OCI-LY7 (cell line): ENCODE results near the gene NBEAL2. TPM values are rescaled to one million over a fixed set of nuclear protein-coding genes. Genes with fewer than 3 reads are reported as not detected.

Experiments used
- BruUV-seq: library from RNA; stranded (reverse); fragments of 400-500 nt; replicated peaks from 2 replicates; lab custom pipeline; 2021; lab: Mats Ljungman, UMichigan
- CTCF ChIA-PET: fragments of 300-600 bp; sonication (Branson Sonifier 250); formaldehyde crosslinking; loops from one replicate; lab custom pipeline; 2022; ENCODE audit warnings: antibody characterized with exemption; ENCODE audit not compliant: unreplicated experiment; lab: Charles Lee
- POLR2A ChIA-PET: fragments of 300-600 bp; sonication (Branson Sonifier 250); formaldehyde crosslinking; loops from one replicate; lab custom pipeline; 2022; ENCODE audit warnings: antibody characterized with exemption; lab: Charles Lee
- DNase-seq: peaks from one replicate; pipeline ENCODE4 v3.0.0-alpha.2; 2015; ENCODE audit warnings: low spot score
- H2AFZ ChIP-seq: fragments of 200-600 bp; sonication (generic), shearing (Covaris generic); 2 replicates; pipeline ENCODE4 v1.6.1; 2014; ENCODE audit warnings: mild to moderate bottlenecking, antibody characterized with exemption, low read length, moderate library complexity
- H3K27ac ChIP-seq: fragments of 200-600 bp; sonication (generic); 2 replicates; pipeline ENCODE4 v1.5.1; 2014; ENCODE audit warnings: mixed run types, low read depth, mild to moderate bottlenecking, moderate library complexity, low read length, inconsistent platforms; ENCODE audit not compliant: poor library complexity, severe bottlenecking
- H3K36me3 ChIP-seq: fragments of 200-600 bp; sonication (generic); 2 replicates; pipeline ENCODE4 v1.6.1; 2014; ENCODE audit warnings: mild to moderate bottlenecking, antibody characterized with exemption, low read length, moderate library complexity, mixed read lengths; ENCODE audit not compliant: insufficient read depth
- H3K4me1 ChIP-seq: fragments of 200-600 bp; sonication (generic); 2 replicates; pipeline ENCODE4 v1.5.1; 2014; ENCODE audit warnings: mild to moderate bottlenecking, low read length; ENCODE audit not compliant: insufficient read depth, poor library complexity, severe bottlenecking
- H3K4me2 ChIP-seq: fragments of 200-600 bp; sonication (generic); 2 replicates; pipeline ENCODE4 v1.6.1; 2014; ENCODE audit warnings: mild to moderate bottlenecking, low read length
- H3K4me3 ChIP-seq: fragments of 200-600 bp; sonication (generic); 2 replicates; pipeline ENCODE4 v1.5.1; 2014; ENCODE audit warnings: mild to moderate bottlenecking, low read depth, low read length; ENCODE audit not compliant: poor library complexity, severe bottlenecking
- H3K79me2 ChIP-seq: fragments of 200-600 bp; sonication (generic); 2 replicates; pipeline ENCODE4 v1.6.1; 2016; ENCODE audit warnings: low read depth, mild to moderate bottlenecking, low read length, moderate library complexity, mixed read lengths; ENCODE audit not compliant: insufficient read depth
- H3K9me2 ChIP-seq: fragments of 200-600 bp; sonication (generic); 2 replicates; pipeline ENCODE4 v1.6.1; 2016; ENCODE audit warnings: mild to moderate bottlenecking, low read length, mixed read lengths; ENCODE audit not compliant: insufficient read depth
- H3K9me3 ChIP-seq: fragments of 200-600 bp; sonication (generic); 2 replicates; pipeline ENCODE4 v1.6.1; 2014; ENCODE audit warnings: mild to moderate bottlenecking, mixed run types, low read length, mixed read lengths
- H4K20me1 ChIP-seq: fragments of 200-600 bp; sonication (generic); 2 replicates; pipeline ENCODE4 v1.6.1; 2014; ENCODE audit warnings: mild to moderate bottlenecking, antibody characterized with exemption, low read length, moderate library complexity, mixed read lengths; ENCODE audit not compliant: insufficient read depth
- EZH2phosphoT487 ChIP-seq: fragments of 200-600 bp; sonication (generic); IDR thresholded peaks from 2 replicates; pipeline ENCODE4 v1.6.1; 2018; ENCODE audit warnings: low read depth, borderline replicate concordance, mild to moderate bottlenecking, mixed run types, antibody characterized with exemption, low read length, moderate library complexity, mixed read lengths
- intact Hi-C: fragments of 100-400 bp; cut with micrococcal nuclease; formaldehyde crosslinking; loops from one replicate; pipeline ENCODE4 v1.10.0; 2022; ENCODE audit not compliant: unreplicated experiment
- total RNA-seq, 2 experiments: library from RNA; depleted of rRNA in 1 of 2; stranded (reverse); fragments of >200 nt in 1 of 2; shearing (Covaris generic) in 1 of 2; gene quantifications; 2 replicates each; pipeline ENCODE4 v1.2.3, GENCODE V29; 2014 to 2022
- TF ChIP-seq, protein P1 (sequence below): fragments of 200-600 bp; sonication (generic); conservative IDR thresholded peaks from 2 replicates; pipeline ENCODE4 v1.5.1; 2014; ENCODE audit warnings: mild to moderate bottlenecking, antibody characterized with exemption, low read length, moderate library complexity, mixed read lengths

Gene NBEAL2
- total RNA-seq, 2 experiments from 2014 or later = 74.9 to 149 TPM

DNA sequence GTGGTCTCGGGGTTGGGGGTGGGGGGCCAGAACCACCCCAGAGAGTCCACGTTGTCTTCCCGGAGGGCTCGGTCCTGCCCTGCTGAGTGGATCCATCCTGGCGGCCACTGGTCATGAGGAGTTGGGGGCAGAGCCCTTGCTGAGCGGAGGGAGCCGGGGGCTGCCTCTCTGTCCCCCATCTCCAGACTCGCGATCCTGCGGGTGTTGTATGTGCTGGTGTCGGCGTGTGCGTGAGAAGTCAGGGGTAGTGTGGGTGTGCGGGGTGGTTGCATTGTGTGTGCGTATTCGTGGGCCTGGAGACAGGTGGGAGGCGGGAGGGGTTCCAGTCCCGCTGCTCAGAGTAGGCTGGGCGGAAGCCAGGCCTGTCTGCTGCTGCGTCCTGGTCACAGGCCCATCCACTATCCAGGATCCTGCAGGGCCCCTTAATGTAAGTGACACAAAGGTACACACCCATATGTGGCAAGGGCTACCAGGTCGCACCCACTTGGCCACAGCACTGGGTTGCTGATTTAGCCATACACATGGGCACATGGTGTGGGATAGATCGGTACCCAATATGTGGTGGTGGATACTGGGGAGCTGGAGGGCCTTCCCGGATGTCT, 30.7 kb downstream of the NBEAL2 start:
- H3K9me2 ChIP-seq = no peaks in the 10 kb centered on the region
- no peaks in the 10 kb centered on the region for H3K79me2 ChIP-seq
- TF ChIP-seq, protein P1, sequence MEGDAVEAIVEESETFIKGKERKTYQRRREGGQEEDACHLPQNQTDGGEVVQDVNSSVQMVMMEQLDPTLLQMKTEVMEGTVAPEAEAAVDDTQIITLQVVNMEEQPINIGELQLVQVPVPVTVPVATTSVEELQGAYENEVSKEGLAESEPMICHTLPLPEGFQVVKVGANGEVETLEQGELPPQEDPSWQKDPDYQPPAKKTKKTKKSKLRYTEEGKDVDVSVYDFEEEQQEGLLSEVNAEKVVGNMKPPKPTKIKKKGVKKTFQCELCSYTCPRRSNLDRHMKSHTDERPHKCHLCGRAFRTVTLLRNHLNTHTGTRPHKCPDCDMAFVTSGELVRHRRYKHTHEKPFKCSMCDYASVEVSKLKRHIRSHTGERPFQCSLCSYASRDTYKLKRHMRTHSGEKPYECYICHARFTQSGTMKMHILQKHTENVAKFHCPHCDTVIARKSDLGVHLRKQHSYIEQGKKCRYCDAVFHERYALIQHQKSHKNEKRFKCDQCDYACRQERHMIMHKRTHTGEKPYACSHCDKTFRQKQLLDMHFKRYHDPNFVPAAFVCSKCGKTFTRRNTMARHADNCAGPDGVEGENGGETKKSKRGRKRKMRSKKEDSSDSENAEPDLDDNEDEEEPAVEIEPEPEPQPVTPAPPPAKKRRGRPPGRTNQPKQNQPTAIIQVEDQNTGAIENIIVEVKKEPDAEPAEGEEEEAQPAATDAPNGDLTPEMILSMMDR = no peak
- TF ChIP-seq EZH2phosphoT487 = no peak
- no peak overlapping the region for H3K4me3 ChIP-seq
- no peak overlapping the region for H3K4me2 ChIP-seq
- no peaks in the 10 kb centered on the region for H4K20me1 ChIP-seq
- H3K9me3 ChIP-seq = no peaks in the 10 kb centered on the region
- intact Hi-C loops = loop anchor here (10.0 kb wide), 1 partner anchor 305 kb away; the partner anchor contains the start of gene TMIE
- ChIA-PET CTCF (interaction anchor here (0.5 kb wide), 1 partner anchor 150 kb away, joined by 4 read pairs; no protein-coding TSS in a partner anchor), POLR2A (interaction anchor here (0.7 kb wide), 1 partner anchor 159 kb away, joined by 4 read pairs; no protein-coding TSS in a partner anchor)
- no TSS peak for BruUV-seq
- peaks cover 11% of the 10 kb centered on the region for H3K4me1 ChIP-seq
- no peak overlapping the region for H3K27ac ChIP-seq
- H2AFZ ChIP-seq = no peak overlapping the region
- DNase-seq = no peak
- H3K36me3 ChIP-seq = peaks cover 71% of the 10 kb centered on the region; the same call in 1 of the 2 replicates

DNA sequence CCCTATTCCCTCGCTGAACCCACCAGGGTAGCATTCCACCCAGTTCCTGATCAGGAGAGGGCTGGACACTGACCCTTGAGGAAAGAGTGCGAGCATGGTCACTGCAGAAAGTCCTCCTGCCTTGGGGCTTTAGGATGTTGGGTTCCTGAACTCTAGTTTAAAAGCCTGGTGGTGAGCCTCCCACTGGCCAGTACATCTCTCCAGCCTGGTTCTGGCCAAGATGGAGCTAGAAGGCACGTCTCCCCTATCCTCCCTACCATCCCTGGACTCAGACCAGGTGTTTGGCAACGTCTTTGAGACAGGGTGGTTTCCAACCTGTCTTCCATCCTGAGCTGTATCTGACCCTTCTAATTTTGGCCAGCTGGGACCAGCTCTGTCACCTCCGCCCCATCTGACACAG, 31.4 kb downstream of the NBEAL2 start:
- no peaks in the 10 kb centered on the region for H3K79me2 ChIP-seq
- no peaks in the 10 kb centered on the region for H3K9me2 ChIP-seq
- H3K4me1 ChIP-seq = peaks cover 11% of the 10 kb centered on the region
- DNase-seq = no peak
- no peak overlapping the region for H3K4me2 ChIP-seq
- no TSS peak for BruUV-seq
- no peak overlapping the region for H2AFZ ChIP-seq
- intact Hi-C loops = loop anchor here (10.0 kb wide), 1 partner anchor 306 kb away; the partner anchor contains the start of gene TMIE
- no peaks in the 10 kb centered on the region for H4K20me1 ChIP-seq
- CTCF ChIA-PET = no interaction called here
- H3K9me3 ChIP-seq = no peaks in the 10 kb centered on the region
- POLR2A ChIA-PET = interaction anchor here (0.7 kb wide), 1 partner anchor 158 kb away, joined by 4 read pairs; no protein-coding TSS in a partner anchor
- H3K36me3 ChIP-seq = peaks cover 69% of the 10 kb centered on the region; the same call in 1 of the 2 replicates
- no peak overlapping the region for H3K4me3 ChIP-seq
- H3K27ac ChIP-seq = no peak overlapping the region
- TF ChIP-seq, protein P1 = no peak
- TF ChIP-seq EZH2phosphoT487 = no peak

DNA sequence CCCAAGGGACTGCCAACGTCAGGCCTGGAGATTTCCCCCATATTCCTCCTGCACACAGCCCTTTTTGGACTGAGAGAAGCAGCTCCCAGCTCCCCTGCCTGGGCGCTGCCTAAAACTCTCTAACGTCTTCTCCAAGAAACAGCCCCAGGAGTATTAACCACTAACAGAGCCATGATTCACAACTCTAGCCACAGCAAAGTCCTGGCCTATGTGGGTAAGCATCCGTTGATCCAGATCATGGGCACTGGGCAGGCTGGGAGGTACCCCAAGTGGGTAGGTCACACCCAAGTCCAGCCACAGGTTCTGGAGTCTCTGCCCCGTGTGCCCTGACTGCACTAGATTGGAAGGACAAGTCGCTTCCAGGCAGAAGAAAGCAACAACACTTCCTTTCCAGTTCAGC, 31.9 kb downstream of the NBEAL2 start:
- Histone ChIP-seq H3K4me1 (peaks cover 15% of the 10 kb centered on the region), H3K9me2 (no peaks in the 10 kb centered on the region), H3K27ac (no peak overlapping the region), H4K20me1 (no peaks in the 10 kb centered on the region), H3K9me3 (no peaks in the 10 kb centered on the region), H3K4me2 (no peak overlapping the region), H3K36me3 (peaks cover 69% of the 10 kb centered on the region; the same call in 1 of the 2 replicates), H2AFZ (no peak overlapping the region), H3K4me3 (no peak overlapping the region), H3K79me2 (no peaks in the 10 kb centered on the region)
- no TSS peak for BruUV-seq
- TF ChIP-seq, protein P1 = no peak
- no peak for TF ChIP-seq EZH2phosphoT487
- intact Hi-C loops = loop anchor here (10.0 kb wide), 1 partner anchor 307 kb away; the partner anchor contains the start of gene TMIE
- no peak for DNase-seq
- CTCF ChIA-PET = no interaction called here
- POLR2A ChIA-PET = no interaction called here
